H9 (cell line): ENCODE measurements around the gene ALX4. TPM values are rescaled to one million over a fixed set of nuclear protein-coding genes. Genes with fewer than 3 reads are reported as not detected.

Experiments
- DNase-seq: peaks from one replicate; pipeline ENCODE4 v3.0.0-alpha.2; 2017
- H2AFZ ChIP-seq: one replicate; pipeline ENCODE4 v1.6.1; 2013; ENCODE audit warnings: mild to moderate bottlenecking, low read length, control low read depth, moderate library complexity
- H2AK5ac ChIP-seq: 2 replicates; pipeline ENCODE4 v1.6.1; 2013; ENCODE audit warnings: low read length, control low read depth, mixed read lengths; ENCODE audit not compliant: insufficient read length
- H2BK120ac ChIP-seq: one replicate; pipeline ENCODE4 v1.6.1; 2013; ENCODE audit warnings: low read depth, mild to moderate bottlenecking, low read length, control low read depth, inconsistent platforms; ENCODE audit not compliant: poor library complexity, severe bottlenecking
- H2BK12ac ChIP-seq: 2 replicates; pipeline ENCODE4 v1.6.1; 2013; ENCODE audit warnings: low read length, control low read depth, mixed read lengths, low read depth; ENCODE audit not compliant: insufficient read length
- H2BK15ac ChIP-seq: 2 replicates; pipeline ENCODE4 v1.6.1; 2013; ENCODE audit warnings: low read depth, low read length, control low read depth
- H2BK20ac ChIP-seq: one replicate; pipeline ENCODE4 v1.6.1; 2013; ENCODE audit warnings: low read depth, mild to moderate bottlenecking, low read length, control low read depth, inconsistent platforms; ENCODE audit not compliant: poor library complexity, severe bottlenecking
- H2BK5ac ChIP-seq: 2 replicates; pipeline ENCODE4 v1.6.1; 2013; ENCODE audit warnings: low read length, control low read depth, mixed read lengths; ENCODE audit not compliant: insufficient read length
- H3K14ac ChIP-seq: 2 replicates; pipeline ENCODE4 v1.6.1; 2013; ENCODE audit warnings: low read length, control low read depth; ENCODE audit not compliant: insufficient read depth
- H3K18ac ChIP-seq: 2 replicates; pipeline ENCODE4 v1.6.1; 2013; ENCODE audit warnings: low read depth, mild to moderate bottlenecking, mixed read lengths, low read length, control low read depth; ENCODE audit not compliant: insufficient read length
- H3K23ac ChIP-seq: 2 replicates; pipeline ENCODE4 v1.6.1; 2013; ENCODE audit warnings: low read length, control low read depth, mixed read lengths, low read depth; ENCODE audit not compliant: insufficient read length
- H3K23me2 ChIP-seq: 2 replicates; pipeline ENCODE4 v1.6.1; 2013; ENCODE audit warnings: low read depth, mild to moderate bottlenecking, mixed read lengths, low read length, control low read depth; ENCODE audit not compliant: insufficient read length, poor library complexity, severe bottlenecking
- H3K27ac ChIP-seq: 2 replicates; pipeline ENCODE4 v1.5.1; 2013; ENCODE audit warnings: low read length, control low read depth, mixed read lengths, low read depth; ENCODE audit not compliant: insufficient read length
- H3K27me3 ChIP-seq: 2 replicates; pipeline ENCODE4 v1.6.1; 2013; ENCODE audit warnings: low read length, control low read depth, inconsistent platforms; ENCODE audit not compliant: insufficient read depth
- H3K4ac ChIP-seq: 2 replicates; pipeline ENCODE4 v1.6.1; 2013; ENCODE audit warnings: low read depth, mild to moderate bottlenecking, control low read depth, inconsistent platforms, low read length, moderate library complexity
- H3K4me1 ChIP-seq: 2 replicates; pipeline ENCODE4 v1.6.1; 2013; ENCODE audit warnings: low read length, control low read depth, inconsistent platforms; ENCODE audit not compliant: insufficient read depth
- H3K4me2 ChIP-seq: 2 replicates; pipeline ENCODE4 v1.6.1; 2013; ENCODE audit warnings: low read length, control low read depth, mixed read lengths; ENCODE audit not compliant: insufficient read length, insufficient read depth
- H3K56ac ChIP-seq: 2 replicates; pipeline ENCODE4 v1.6.1; 2013; ENCODE audit warnings: low read depth, mild to moderate bottlenecking, mixed read lengths, low read length, control low read depth; ENCODE audit not compliant: insufficient read length
- H3K79me1 ChIP-seq: 2 replicates; pipeline ENCODE4 v1.6.1; 2013; ENCODE audit warnings: low read depth, mild to moderate bottlenecking, moderate library complexity, low read length, control low read depth, inconsistent platforms; ENCODE audit not compliant: insufficient read depth, poor library complexity, severe bottlenecking
- H3K79me2 ChIP-seq: 2 replicates; pipeline ENCODE4 v1.6.1; 2013; ENCODE audit warnings: low read length, control low read depth, inconsistent platforms; ENCODE audit not compliant: insufficient read depth
- H3K9ac ChIP-seq: 2 replicates; pipeline ENCODE4 v1.6.1; 2013; ENCODE audit warnings: low read length, control low read depth, mixed read lengths; ENCODE audit not compliant: insufficient read length; ENCODE audit errors: extremely low read depth
- H3K9me3 ChIP-seq: one replicate; pipeline ENCODE4 v1.6.1; 2013; ENCODE audit warnings: low read depth, low read length, inconsistent platforms; ENCODE audit not compliant: control insufficient read depth
- H3T11ph ChIP-seq: one replicate; pipeline ENCODE4 v1.6.1; 2013; ENCODE audit warnings: mild to moderate bottlenecking, low read length, control low read depth, inconsistent platforms
- H4K20me1 ChIP-seq: one replicate; pipeline ENCODE4 v1.6.1; 2013; ENCODE audit not compliant: control insufficient read depth, insufficient read length, insufficient read depth
- H4K5ac ChIP-seq: 2 replicates; pipeline ENCODE4 v1.6.1; 2013; ENCODE audit warnings: low read depth, mild to moderate bottlenecking, mixed read lengths, low read length, control low read depth; ENCODE audit not compliant: insufficient read length
- H4K8ac ChIP-seq: replicated peaks from 2 replicates; pipeline ENCODE4 v1.6.1; 2013; ENCODE audit warnings: low read length, control low read depth, mixed read lengths, low read depth; ENCODE audit not compliant: insufficient read length
- H4K91ac ChIP-seq: 2 replicates; pipeline ENCODE4 v1.6.1; 2013; ENCODE audit warnings: low read depth, mild to moderate bottlenecking, moderate library complexity, mixed read lengths, low read length, control low read depth; ENCODE audit not compliant: insufficient read length
- H3K27ac Mint-ChIP-seq, 3 experiments: 2 replicates in 2 of 3; 3 replicates in 1 of 3; pipeline ENCODE4 v1.8.0; 2020 to 2021; ENCODE audit warnings: mixed read lengths in 3 of 3, mild to moderate bottlenecking in 1 of 3, moderate library complexity in 1 of 3
- H3K27me3 Mint-ChIP-seq: 2 replicates; pipeline ENCODE4 v1.8.0; 2021; ENCODE audit warnings: low read depth, mild to moderate bottlenecking, moderate library complexity, mixed read lengths
- H3K36me3 Mint-ChIP-seq, 3 experiments: 2 replicates in 2 of 3; 3 replicates in 1 of 3; pipeline ENCODE4 v1.8.0; 2020 to 2021; ENCODE audit warnings: low read depth in 3 of 3, mixed read lengths in 3 of 3; ENCODE audit not compliant: insufficient read depth in 1 of 3
- H3K4me1 Mint-ChIP-seq, 2 experiments: 2 replicates each; pipeline ENCODE4 v1.8.0; 2020; ENCODE audit warnings: mixed read lengths in 2 of 2
- H3K4me3 Mint-ChIP-seq, 2 experiments: 2 replicates in 1 of 2; 3 replicates in 1 of 2; pipeline ENCODE4 v1.8.0; 2020 to 2021; ENCODE audit warnings: mild to moderate bottlenecking in 2 of 2, mixed read lengths in 2 of 2, moderate library complexity in 1 of 2
- H3K9me3 Mint-ChIP-seq, 2 experiments: 2 replicates in 1 of 2; 3 replicates in 1 of 2; pipeline ENCODE4 v1.8.0; 2020; ENCODE audit warnings: mild to moderate bottlenecking in 2 of 2, mixed read lengths in 2 of 2, moderate library complexity in 1 of 2
- WGBS: extraction: QIAGEN DNeasy Blood & Tissue Kit; methylation state at CpG from one replicate; pipeline ENCODE4 v1.1.7; 2013; ENCODE audit warnings: missing lambda C conversion rate, low lambda C conversion rate, mixed read lengths; ENCODE audit not compliant: insufficient read length; ENCODE audit errors: extremely low coverage; 5-methylcytosine and 5-hydroxymethylcytosine counted together
- total RNA-seq: library from RNA; stranded (reverse); gene quantifications from 2 replicates; pipeline ENCODE4 v1.2.1, GENCODE V29; 2021
- TF ChIP-seq, protein P1 (sequence below): fragments of 200-600 bp; sonication (generic); conservative IDR thresholded peaks from 3 replicates; pipeline ENCODE4 v1.8.0; 2021; ENCODE audit warnings: antibody characterized with exemption, mild to moderate bottlenecking

ALX4 gene
- total RNA-seq, 1 experiment from 2014 or later: not detected

GRCh38 chr11:44310463-44311272, 729 bp upstream of the ALX4 start:
- H3K4me1 Mint-ChIP-seq: peaks cover 21 to 59% of the 10 kb centered on the region in 2 experiments

More at GRCh38 chr11:44310463-44311272, 729 bp upstream of the ALX4 start:
- no peaks in the 10 kb centered on the region for H3K79me1 ChIP-seq
- no peak overlapping the region for H3K56ac ChIP-seq
- H3K18ac ChIP-seq: no peak overlapping the region
- H4K91ac ChIP-seq: no peak overlapping the region
- H4K8ac ChIP-seq: no peak overlapping the region
- H3K9me3 ChIP-seq: no peaks in the 10 kb centered on the region
- Mint-ChIP-seq H3K9me3 (peaks cover 0 to 21% of the 10 kb centered on the region in 2 experiments; a peak in 3 of 5 replicates), H3K27me3 (peaks cover 100% of the 10 kb centered on the region), H3K36me3 (no peaks in the 10 kb centered on the region; a peak in 3 of 7 replicates), H3K27ac (no peak overlapping the region), H3K4me3 (peak overlapping the region; percentile 27 to 77)
- H2BK12ac ChIP-seq: no peak overlapping the region
- H4K5ac ChIP-seq: no peak overlapping the region
- H3K14ac ChIP-seq: no peak overlapping the region
- H3K4ac ChIP-seq: no peak overlapping the region
- no CpG with 5 or more reads among the region's 49 CpGs for WGBS
- H3K27me3 ChIP-seq: peaks cover 96% of the 10 kb centered on the region
- TF ChIP-seq, protein P1, sequence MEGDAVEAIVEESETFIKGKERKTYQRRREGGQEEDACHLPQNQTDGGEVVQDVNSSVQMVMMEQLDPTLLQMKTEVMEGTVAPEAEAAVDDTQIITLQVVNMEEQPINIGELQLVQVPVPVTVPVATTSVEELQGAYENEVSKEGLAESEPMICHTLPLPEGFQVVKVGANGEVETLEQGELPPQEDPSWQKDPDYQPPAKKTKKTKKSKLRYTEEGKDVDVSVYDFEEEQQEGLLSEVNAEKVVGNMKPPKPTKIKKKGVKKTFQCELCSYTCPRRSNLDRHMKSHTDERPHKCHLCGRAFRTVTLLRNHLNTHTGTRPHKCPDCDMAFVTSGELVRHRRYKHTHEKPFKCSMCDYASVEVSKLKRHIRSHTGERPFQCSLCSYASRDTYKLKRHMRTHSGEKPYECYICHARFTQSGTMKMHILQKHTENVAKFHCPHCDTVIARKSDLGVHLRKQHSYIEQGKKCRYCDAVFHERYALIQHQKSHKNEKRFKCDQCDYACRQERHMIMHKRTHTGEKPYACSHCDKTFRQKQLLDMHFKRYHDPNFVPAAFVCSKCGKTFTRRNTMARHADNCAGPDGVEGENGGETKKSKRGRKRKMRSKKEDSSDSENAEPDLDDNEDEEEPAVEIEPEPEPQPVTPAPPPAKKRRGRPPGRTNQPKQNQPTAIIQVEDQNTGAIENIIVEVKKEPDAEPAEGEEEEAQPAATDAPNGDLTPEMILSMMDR: no peak
- no peak overlapping the region for H3T11ph ChIP-seq
- H3K4me1 ChIP-seq: no peaks in the 10 kb centered on the region; the same call in 1 of the 2 replicates
- no peak overlapping the region for H2AFZ ChIP-seq
- DNase-seq: peak; percentile 82
- H3K79me2 ChIP-seq: no peaks in the 10 kb centered on the region
- no peak overlapping the region for H2BK120ac ChIP-seq
- H2BK20ac ChIP-seq: no peak overlapping the region
- no peak overlapping the region for H2BK15ac ChIP-seq
- H3K4me2 ChIP-seq: peak overlapping the region; percentile 36
- no peaks in the 10 kb centered on the region for H4K20me1 ChIP-seq
- H2AK5ac ChIP-seq: no peak overlapping the region
- no peak overlapping the region for H2BK5ac ChIP-seq
- H3K23ac ChIP-seq: no peak overlapping the region
- no peak overlapping the region for H3K27ac ChIP-seq
- peaks cover 9% of the 10 kb centered on the region for H3K23me2 ChIP-seq
- H3K9ac ChIP-seq: no peak overlapping the region
